ENCODE results near the gene TTC12. TPM values are rescaled to one million over a fixed set of nuclear protein-coding genes. Genes with fewer than 3 reads are reported as not detected.

TTC12 gene
- total and polyA plus RNA-seq, 2 donors from 2014 or later, result 16.7 to 34.4 TPM

- TF ChIP-seq CTCF (IDR thresholded peaks at IDR 0.05; ENCODE audit: borderline replicate concordance, extremely low read depth, insufficient read depth), result no peak
- H3K4me3 ChIP-seq (ENCODE audit: low read length in 3 of 3), result no peak overlapping the region
- FAIRE-seq, result no peak
Measured at GRCh38 chr11:113405724-113406478, 91.5 kb downstream of the TTC12 start.

GRCh38 chr11:113407163-113407562 is 92.8 kb downstream of the TTC12 start:
- intact Hi-C loops (cut with DNase I), result no loop called here
- no peaks in the 10 kb centered on the region for H3K27me3 ChIP-seq (ENCODE audit: control insufficient read depth, insufficient read depth, low read length)
- H3K27ac ChIP-seq (ENCODE audit: low read depth in 2 of 2, low read length in 2 of 2), result no peak overlapping the region
- H3K4me1 ChIP-seq (ENCODE audit: control insufficient read depth in 2 of 3, insufficient read depth in 2 of 3, low read depth in 1 of 3, low read length in 3 of 3), result no peaks in the 10 kb centered on the region
- H3K9me3 ChIP-seq (ENCODE audit: control insufficient read depth in 2 of 3, insufficient read depth in 1 of 3, low read length in 3 of 3), result no peaks in the 10 kb centered on the region
- FAIRE-seq, result no peak
- TF ChIP-seq CTCF (IDR thresholded peaks at IDR 0.05; ENCODE audit: borderline replicate concordance, extremely low read depth, insufficient read depth), result no peak
- H3K9ac ChIP-seq (ENCODE audit: low read length in 3 of 3), result no peak overlapping the region
- H3K4me3 ChIP-seq (ENCODE audit: low read length in 3 of 3), result no peak overlapping the region
- H3K36me3 ChIP-seq (ENCODE audit: control insufficient read depth in 2 of 3, insufficient read depth in 3 of 3, low read length in 3 of 3), result no peaks in the 10 kb centered on the region
- DNase-seq, result no peak

More at GRCh38 chr11:113405724-113406478, 91.5 kb downstream of the TTC12 start:
- Histone ChIP-seq H3K27me3 (ENCODE audit: control insufficient read depth, insufficient read depth, low read length) (no peaks in the 10 kb centered on the region), H3K4me1 (ENCODE audit: control insufficient read depth in 2 of 3, insufficient read depth in 2 of 3, low read depth in 1 of 3, low read length in 3 of 3) (no peaks in the 10 kb centered on the region), H3K9me3 (ENCODE audit: control insufficient read depth in 2 of 3, insufficient read depth in 1 of 3, low read length in 3 of 3) (no peaks in the 10 kb centered on the region), H3K9ac (ENCODE audit: low read length in 3 of 3) (no peak overlapping the region), H3K27ac (ENCODE audit: low read depth in 2 of 2, low read length in 2 of 2) (no peak overlapping the region), H3K36me3 (ENCODE audit: control insufficient read depth in 2 of 3, insufficient read depth in 3 of 3, low read length in 3 of 3) (no peaks in the 10 kb centered on the region)
- intact Hi-C loops (cut with DNase I), result no loop called here
- DNase-seq, result no peak

GRCh38 chr11:113408206-113408605 is 93.8 kb downstream of the TTC12 start:
- Histone ChIP-seq H3K4me1 (ENCODE audit: control insufficient read depth in 2 of 3, insufficient read depth in 2 of 3, low read depth in 1 of 3, low read length in 3 of 3) (no peaks in the 10 kb centered on the region), H3K36me3 (ENCODE audit: control insufficient read depth in 2 of 3, insufficient read depth in 3 of 3, low read length in 3 of 3) (no peaks in the 10 kb centered on the region), H3K27me3 (ENCODE audit: control insufficient read depth, insufficient read depth, low read length) (no peaks in the 10 kb centered on the region), H3K27ac (ENCODE audit: low read depth in 2 of 2, low read length in 2 of 2) (no peak overlapping the region), H3K9ac (ENCODE audit: low read length in 3 of 3) (no peak overlapping the region), H3K4me3 (ENCODE audit: low read length in 3 of 3) (no peak overlapping the region), H3K9me3 (ENCODE audit: control insufficient read depth in 2 of 3, insufficient read depth in 1 of 3, low read length in 3 of 3) (no peaks in the 10 kb centered on the region)
- no peak for DNase-seq
- no peak for FAIRE-seq
- no peak for TF ChIP-seq CTCF (IDR thresholded peaks at IDR 0.05; ENCODE audit: borderline replicate concordance, extremely low read depth, insufficient read depth)
- intact Hi-C loops (cut with DNase I), result no loop called here

Data from kidney (tissue), 14 donors.